DMS153 (cell line): Measurements from ENCODE around the gene GABRG3.
A peak's percentile ranks its signal among the peaks of the same experiment; 100 is the strongest.
"Not testable (repeated sequence)": the region's sequence is repeated elsewhere in the genome, so short reads cannot be mapped to it uniquely, and the experiment has no call there.

ENCODE experiments used
- DNase-seq: peaks from one replicate; lab custom pipeline; 2025; lab: John Stamatoyannopoulos, UW

Gene GABRG3

GRCh38 chr15:27330326-27330725 lies 359.3 kb downstream of the GABRG3 start:
- no peak for DNase-seq

- DNase-seq: no peak
Measured at GRCh38 chr15:27336676-27337075, 365.7 kb downstream of the GABRG3 start.

- no peak for DNase-seq
Measured at GRCh38 chr15:27339138-27339537, 368.2 kb downstream of the GABRG3 start.

- no peak for DNase-seq
Measured at GRCh38 chr15:27341780-27342343, 370.9 kb downstream of the GABRG3 start.

- peak; percentile 1 for DNase-seq
Measured at GRCh38 chr15:27342991-27343390, 372.0 kb downstream of the GABRG3 start.

GRCh38 chr15:27352136-27352535 lies 381.2 kb downstream of the GABRG3 start:
- no peak for DNase-seq

GRCh38 chr15:27353856-27354255 lies 382.9 kb downstream of the GABRG3 start:
- DNase-seq: no peak

GRCh38 chr15:27358751-27359434 lies 387.9 kb downstream of the GABRG3 start:
- DNase-seq: no peak

- no peak for DNase-seq
Measured at GRCh38 chr15:27359586-27359985, 388.6 kb downstream of the GABRG3 start.

- no peak for DNase-seq
Measured at GRCh38 chr15:27360316-27360715, 389.3 kb downstream of the GABRG3 start.

GRCh38 chr15:27361438-27361837 lies 390.5 kb downstream of the GABRG3 start:
- DNase-seq: no peak

GRCh38 chr15:27365456-27365855 lies 394.5 kb downstream of the GABRG3 start:
- DNase-seq: no peak

GRCh38 chr15:27377391-27377790 lies 406.4 kb downstream of the GABRG3 start:
- not testable (repeated sequence) for DNase-seq

- no peak for DNase-seq
Measured at GRCh38 chr15:27382361-27383025, 411.5 kb downstream of the GABRG3 start.

- no peak for DNase-seq
Measured at GRCh38 chr15:27383726-27384125, 412.7 kb downstream of the GABRG3 start.

GRCh38 chr15:27392163-27392562 lies 421.2 kb downstream of the GABRG3 start:
- DNase-seq: no peak

GRCh38 chr15:27396521-27396920 lies 425.5 kb downstream of the GABRG3 start:
- no peak for DNase-seq

GRCh38 chr15:27396996-27397395 lies 426.0 kb downstream of the GABRG3 start:
- no peak for DNase-seq

GRCh38 chr15:27398631-27399161 lies 427.7 kb downstream of the GABRG3 start:
- DNase-seq: peak; percentile 3

GRCh38 chr15:27399241-27399640 lies 428.3 kb downstream of the GABRG3 start:
- DNase-seq: peak; percentile 38

- no peak for DNase-seq
Measured at GRCh38 chr15:27401471-27401870, 430.5 kb downstream of the GABRG3 start.

GRCh38 chr15:27408428-27408827 lies 437.4 kb downstream of the GABRG3 start:
- DNase-seq: no peak

GRCh38 chr15:27410996-27411605 lies 440.1 kb downstream of the GABRG3 start:
- peak; percentile 67 for DNase-seq
